GM10248 (cell line): Measurements from ENCODE around the gene ILKAP.

Experiments
- CTCF ChIA-PET: fragments of 300-600 bp; sonication (Branson Sonifier 250); formaldehyde crosslinking; extraction: SDS; loops from one replicate; lab custom pipeline; 2021; ENCODE audit warnings: antibody characterized with exemption; lab: Yijun Ruan, JAX
- POLR2A ChIA-PET: fragments of 350-650 bp; sonication (Branson Sonifier 250); formaldehyde crosslinking; extraction: SDS; loops from one replicate; lab custom pipeline; 2020; ENCODE audit warnings: antibody characterized with exemption; lab: Yijun Ruan, JAX
- DNase-seq: peaks from one replicate; pipeline ENCODE4 v3.0.0; 2012; ENCODE audit errors: extremely low spot score
- CTCF ChIP-seq: IDR thresholded peaks from 2 replicates; pipeline ENCODE4 v1.5.1; 2012; ENCODE audit warnings: mild to moderate bottlenecking, low read depth; ENCODE audit errors: extremely low read depth, missing control alignments, control extremely low read depth

Gene ILKAP

GRCh38 chr2:238247841-238248453, 44.5 kb upstream of the ILKAP start:
- CTCF ChIA-PET: interaction anchor here (3.0 to 4.4 kb wide), 2 partner anchors 9 to 15 kb away, joined by 9 to 21 read pairs; no protein-coding TSS in a partner anchor
- POLR2A ChIA-PET: no interaction called here
- no peak for DNase-seq
- TF ChIP-seq CTCF: no peak

GRCh38 chr2:238247002-238247822, 43.7 kb upstream of the ILKAP start:
- ChIA-PET CTCF (interaction anchor here (3.0 to 4.4 kb wide), 2 partner anchors 9 to 16 kb away, joined by 9 to 21 read pairs; no protein-coding TSS in a partner anchor), POLR2A (no interaction called here)
- TF ChIP-seq CTCF: no peak
- DNase-seq: no peak

GRCh38 chr2:238244151-238244550, 40.7 kb upstream of the ILKAP start:
- TF ChIP-seq CTCF: no peak
- CTCF ChIA-PET: interaction anchor here (0.9 to 1.5 kb wide), 3 partner anchors 8 to 21 kb away, joined by 3 to 4 read pairs (median 4); no protein-coding TSS in a partner anchor
- POLR2A ChIA-PET: interaction anchor here (0.9 kb wide), 1 partner anchor 43 kb away, joined by 4 read pairs; no protein-coding TSS in a partner anchor
- no peak for DNase-seq

GRCh38 chr2:238243496-238244076, 40.1 kb upstream of the ILKAP start:
- POLR2A ChIA-PET: no interaction called here
- DNase-seq: no peak
- no peak for TF ChIP-seq CTCF
- CTCF ChIA-PET: interaction anchor here (0.9 to 1.5 kb wide), 3 partner anchors 9 to 22 kb away, joined by 3 to 4 read pairs (median 4); no protein-coding TSS in a partner anchor

- no peak for DNase-seq
- POLR2A ChIA-PET: no interaction called here
- CTCF ChIA-PET: interaction anchor here (0.7 to 1.5 kb wide), 4 partner anchors 12 to 22 kb away, joined by 3 to 4 read pairs (median 4); no protein-coding TSS in a partner anchor
- TF ChIP-seq CTCF: no peak
These were observed 39.4 kb upstream of the ILKAP start for GRCh38 chr2:238242731-238243495.
